Psoas muscle (tissue), 8 donors: ENCODE measurements around the gene ADAMTSL1. TPM values are rescaled to one million over a fixed set of nuclear protein-coding genes. Genes with fewer than 3 reads are reported as not detected.

Source experiments
- ATAC-seq, 4 donors: fragments of 200-7000 bp; cut with Tn5 transposase; one replicate each; pipeline ENCODE4 v1.9.1; 2020; ENCODE audit warnings: moderate library complexity in 3 of 4, mild to moderate bottlenecking in 2 of 4
- DNase-seq, 2 donors: peaks; one replicate each; pipeline ENCODE4 v3.0.0-alpha.2; 2020
- H3K27ac ChIP-seq: fragments of 200-600 bp; one replicate; pipeline ENCODE4 v1.8.0; 2022
- H3K27me3 ChIP-seq, 3 donors: fragments of 200-600 bp in 1 of 3; one replicate each; pipeline versions ENCODE4 v1.6.1 to v1.8.0; 2013 to 2022; ENCODE audit warnings: low read length in 2 of 3, mild to moderate bottlenecking in 2 of 3, moderate library complexity in 1 of 3; ENCODE audit not compliant: insufficient read depth in 3 of 3
- H3K36me3 ChIP-seq, 2 donors: fragments of 200-600 bp in 1 of 2; one replicate each; pipeline versions ENCODE4 v1.6.1 to v1.8.0; 2013 to 2022; ENCODE audit warnings: low read depth in 1 of 2, mild to moderate bottlenecking in 1 of 2, moderate library complexity in 1 of 2; ENCODE audit not compliant: insufficient read depth in 1 of 2
- H3K4me1 ChIP-seq: fragments of 200-600 bp; one replicate; pipeline ENCODE4 v1.8.0; 2022
- H3K4me3 ChIP-seq: fragments of 200-600 bp; one replicate; pipeline ENCODE4 v1.8.0; 2022; ENCODE audit warnings: mild to moderate bottlenecking
- H3K9me3 ChIP-seq: fragments of 200-600 bp; one replicate; pipeline ENCODE4 v1.8.0; 2022
- WGBS, 3 donors: extraction: QIAGEN DNeasy Blood & Tissue Kit; methylation state at CpG; one replicate each; pipeline versions ENCODE4 v1.1.6 to v1.1.7; 2013; 5-methylcytosine and 5-hydroxymethylcytosine counted together
- intact Hi-C, 2 donors: fragments of 100-400 bp; cut with DNase I; formaldehyde crosslinking; loops; one replicate each; pipeline versions ENCODE4 v1.11.0 to v1.14.2; 2022
- polyA plus RNA-seq, 3 donors: library from polyadenylated mRNA; stranded (reverse); fragments of 200-250 nt; gene quantifications; one replicate each; pipeline ENCODE4 v1.2.3, GENCODE V29; 2013
- total RNA-seq, 4 donors: library from RNA; stranded (reverse); fragmentation: NEBNext Ultra II Directional in 2 of 4; extraction: Animal tissue kit (Norgen Biotek cat#: 25700) in 2 of 4; gene quantifications; one replicate each; pipeline versions ENCODE4 v1.2.1 to v1.2.4, GENCODE V29; 2021 to 2023
- TF ChIP-seq, protein P1 (sequence below): fragments of 200-600 bp; IDR thresholded peaks from one replicate; pipeline ENCODE4 v1.8.0; 2022; ENCODE audit warnings: antibody characterized with exemption
- donor health status: healthy with polysubstance abuse.
- donor health status: DM: no; HTN: no; CAD: no; lungs with moderate emphysema.
- donor health status: Bipolar disorder and iron deficiency.
- donor health status: healthy.
- donor health status: DM: yes; HTN: yes; CAD: no.
- donor health status: DM: no; HTN: no; CAD: no.
- donor health status: DM: no; HTN: no; CAD: no.
- donor health status: DM: yes; HTN: yes; CAD: no.

Gene ADAMTSL1
- total and polyA plus RNA-seq, 7 donors: 0.08 to 0.57 (median 0.28) TPM

DNA sequence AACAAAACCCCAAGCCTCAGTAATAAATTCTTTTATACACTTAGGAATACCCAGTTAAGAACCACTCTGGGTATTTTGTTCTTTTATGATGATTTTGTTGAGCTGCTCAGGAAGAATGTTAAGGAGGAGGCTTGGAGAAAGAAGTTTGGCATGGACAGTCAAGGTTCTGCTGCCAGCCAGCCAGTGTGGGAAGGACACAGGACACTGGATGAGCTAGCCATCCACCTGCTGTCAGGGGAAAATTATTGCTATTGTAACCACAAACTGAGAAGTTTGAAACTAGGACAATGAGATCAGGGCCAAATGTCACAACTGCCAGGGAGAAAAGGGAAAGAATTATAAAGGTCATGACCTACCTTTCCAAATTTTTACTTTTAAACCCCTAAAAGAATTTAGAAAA is 25.9 kb upstream of the ADAMTSL1 start:
- no peak overlapping the region for H3K4me3 ChIP-seq
- H3K27ac ChIP-seq: no peak overlapping the region
- intact Hi-C loops: no loop called here
- peak in 3 of 4 donors; percentile 56 to 70 (median 57) for ATAC-seq
- H3K4me1 ChIP-seq: no peaks in the 10 kb centered on the region
- TF ChIP-seq, protein P1, sequence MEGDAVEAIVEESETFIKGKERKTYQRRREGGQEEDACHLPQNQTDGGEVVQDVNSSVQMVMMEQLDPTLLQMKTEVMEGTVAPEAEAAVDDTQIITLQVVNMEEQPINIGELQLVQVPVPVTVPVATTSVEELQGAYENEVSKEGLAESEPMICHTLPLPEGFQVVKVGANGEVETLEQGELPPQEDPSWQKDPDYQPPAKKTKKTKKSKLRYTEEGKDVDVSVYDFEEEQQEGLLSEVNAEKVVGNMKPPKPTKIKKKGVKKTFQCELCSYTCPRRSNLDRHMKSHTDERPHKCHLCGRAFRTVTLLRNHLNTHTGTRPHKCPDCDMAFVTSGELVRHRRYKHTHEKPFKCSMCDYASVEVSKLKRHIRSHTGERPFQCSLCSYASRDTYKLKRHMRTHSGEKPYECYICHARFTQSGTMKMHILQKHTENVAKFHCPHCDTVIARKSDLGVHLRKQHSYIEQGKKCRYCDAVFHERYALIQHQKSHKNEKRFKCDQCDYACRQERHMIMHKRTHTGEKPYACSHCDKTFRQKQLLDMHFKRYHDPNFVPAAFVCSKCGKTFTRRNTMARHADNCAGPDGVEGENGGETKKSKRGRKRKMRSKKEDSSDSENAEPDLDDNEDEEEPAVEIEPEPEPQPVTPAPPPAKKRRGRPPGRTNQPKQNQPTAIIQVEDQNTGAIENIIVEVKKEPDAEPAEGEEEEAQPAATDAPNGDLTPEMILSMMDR: no peak
- H3K36me3 ChIP-seq: no peaks in the 10 kb centered on the region
- H3K9me3 ChIP-seq: no peaks in the 10 kb centered on the region
- H3K27me3 ChIP-seq: no peaks in the 10 kb centered on the region
- DNase-seq: no peak

DNA sequence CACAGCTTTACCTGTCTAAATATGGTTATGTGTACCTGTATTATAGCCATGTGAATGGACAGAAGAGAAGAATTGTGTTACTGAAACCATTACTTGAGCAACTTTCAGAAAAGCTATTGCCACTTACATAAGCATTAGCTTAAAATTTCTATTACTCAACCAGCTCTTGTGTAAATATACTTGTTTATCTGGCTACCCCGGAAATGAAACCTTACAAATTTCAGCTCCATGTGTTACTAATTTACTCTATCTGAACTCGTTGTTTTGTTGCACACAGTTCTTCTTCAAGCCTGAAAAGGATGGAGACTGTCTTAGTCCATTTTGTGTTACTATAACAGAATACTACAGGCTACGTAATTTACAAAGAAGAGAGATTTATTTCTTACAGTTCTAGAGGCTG is 22.5 kb upstream of the ADAMTSL1 start:
- intact Hi-C loops: no loop called here
- no peak overlapping the region for H3K4me3 ChIP-seq
- H3K27ac ChIP-seq: no peak overlapping the region
- DNase-seq (no peak), ATAC-seq (no peak)
- H3K4me1 ChIP-seq: no peaks in the 10 kb centered on the region
- H3K36me3 ChIP-seq: no peaks in the 10 kb centered on the region
- no peaks in the 10 kb centered on the region for H3K27me3 ChIP-seq
- TF ChIP-seq, protein P1: no peak
- WGBS, 3 donors: 75 to 83% (median 77%) methylated on average over 3 of the region's 3 CpGs
- no peaks in the 10 kb centered on the region for H3K9me3 ChIP-seq

DNA sequence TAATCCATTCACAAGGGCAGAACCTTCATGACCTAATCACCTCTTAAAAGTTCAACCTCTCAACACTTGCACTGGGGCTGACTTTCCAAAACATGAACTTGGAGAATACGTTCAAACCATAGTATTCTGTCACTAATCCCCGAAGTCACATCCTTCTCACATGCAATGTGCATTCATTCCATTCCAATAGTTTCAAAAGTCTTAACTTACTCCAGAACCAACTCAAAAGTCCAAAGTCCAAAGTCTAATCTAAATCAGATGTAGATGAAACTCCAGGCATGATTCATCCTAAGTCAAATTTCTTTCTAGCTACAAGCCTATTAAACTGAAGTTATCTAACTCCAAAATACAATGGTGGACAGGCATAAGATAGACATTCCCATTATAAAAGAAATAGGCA is 21.7 kb upstream of the ADAMTSL1 start:
- Histone ChIP-seq H3K27me3 (no peaks in the 10 kb centered on the region), H3K4me3 (no peak overlapping the region), H3K27ac (no peak overlapping the region), H3K4me1 (no peaks in the 10 kb centered on the region), H3K9me3 (no peaks in the 10 kb centered on the region), H3K36me3 (no peaks in the 10 kb centered on the region)
- TF ChIP-seq, protein P1: no peak
- 91 to 97% (median 92%) methylated on average over 2 of the region's 2 CpGs for WGBS, 3 donors
- intact Hi-C loops: no loop called here
- DNase-seq (no peak), ATAC-seq (no peak)

DNA sequence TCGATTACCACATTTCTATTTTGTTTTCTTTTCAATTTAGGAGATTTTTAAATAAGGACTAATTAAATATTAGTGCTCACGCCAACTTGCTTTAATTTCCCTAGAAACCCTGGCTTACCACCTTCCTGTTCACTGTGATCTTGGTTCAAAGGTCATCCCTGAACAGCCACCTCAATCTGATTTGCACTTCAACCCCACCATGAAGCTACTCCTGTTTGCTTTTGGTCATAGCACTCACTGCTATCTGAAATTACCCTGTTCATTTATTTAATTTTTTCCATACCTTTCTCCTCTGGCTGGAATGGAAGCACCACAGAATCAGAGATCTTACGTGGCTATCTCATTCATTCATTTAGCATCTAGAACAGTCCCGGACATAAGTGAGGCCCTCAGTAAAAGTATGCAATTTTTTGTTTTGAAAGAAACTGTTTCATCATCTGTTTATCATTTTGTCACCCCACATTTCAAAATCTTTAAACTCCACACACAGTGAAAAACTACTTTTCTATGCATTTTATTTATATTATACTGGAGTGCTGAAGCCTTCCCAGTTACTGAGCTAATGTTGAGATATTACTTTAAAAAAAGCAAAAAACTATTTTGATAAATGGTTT is 17.2 kb upstream of the ADAMTSL1 start:
- intact Hi-C loops: no loop called here
- TF ChIP-seq, protein P1: no peak
- ATAC-seq (no peak), DNase-seq (no peak)
- Histone ChIP-seq H3K9me3 (no peaks in the 10 kb centered on the region), H3K4me3 (no peak overlapping the region), H3K27ac (no peak overlapping the region), H3K27me3 (no peaks in the 10 kb centered on the region), H3K4me1 (no peaks in the 10 kb centered on the region), H3K36me3 (no peaks in the 10 kb centered on the region)
- 71 to 94% (median 83%) methylated on average over 4 of the region's 4 CpGs for WGBS, 3 donors

DNA sequence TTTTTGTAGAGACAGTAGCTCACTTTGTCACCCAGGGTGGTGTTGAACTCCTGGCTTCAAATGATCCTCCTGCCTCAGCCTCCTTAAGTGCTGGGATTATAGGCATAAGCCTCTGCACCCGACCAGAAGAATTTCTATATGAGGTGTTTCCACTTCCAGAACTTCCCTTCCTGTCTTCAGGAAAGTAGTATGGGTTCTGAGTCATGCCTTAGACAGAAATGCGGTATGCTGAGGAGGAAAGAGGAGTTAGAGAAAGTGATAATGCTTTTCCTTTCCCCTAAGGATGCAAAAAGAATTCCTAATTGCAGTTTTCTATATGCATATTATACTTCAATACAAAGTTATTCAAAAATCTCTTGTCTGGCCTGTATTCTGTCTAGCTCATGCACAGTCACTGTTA is 16.4 kb upstream of the ADAMTSL1 start:
- ATAC-seq (no peak), DNase-seq (no peak)
- H3K27ac ChIP-seq: no peak overlapping the region
- intact Hi-C loops: no loop called here
- H3K9me3 ChIP-seq: no peaks in the 10 kb centered on the region
- 73 to 79% (median 77%) methylated on average over 2 of the region's 2 CpGs for WGBS, 3 donors
- H3K4me1 ChIP-seq: no peaks in the 10 kb centered on the region
- no peak overlapping the region for H3K4me3 ChIP-seq
- TF ChIP-seq, protein P1: no peak
- H3K27me3 ChIP-seq: no peaks in the 10 kb centered on the region
- no peaks in the 10 kb centered on the region for H3K36me3 ChIP-seq
